Measurements from ENCODE around the gene CDK5R2. TPM values are rescaled to one million over a fixed set of nuclear protein-coding genes. Genes with fewer than 3 reads are reported as not detected.

The CDK5R2 gene
- total RNA-seq, 2 experiments from 2014 or later, result not detected

DNA sequence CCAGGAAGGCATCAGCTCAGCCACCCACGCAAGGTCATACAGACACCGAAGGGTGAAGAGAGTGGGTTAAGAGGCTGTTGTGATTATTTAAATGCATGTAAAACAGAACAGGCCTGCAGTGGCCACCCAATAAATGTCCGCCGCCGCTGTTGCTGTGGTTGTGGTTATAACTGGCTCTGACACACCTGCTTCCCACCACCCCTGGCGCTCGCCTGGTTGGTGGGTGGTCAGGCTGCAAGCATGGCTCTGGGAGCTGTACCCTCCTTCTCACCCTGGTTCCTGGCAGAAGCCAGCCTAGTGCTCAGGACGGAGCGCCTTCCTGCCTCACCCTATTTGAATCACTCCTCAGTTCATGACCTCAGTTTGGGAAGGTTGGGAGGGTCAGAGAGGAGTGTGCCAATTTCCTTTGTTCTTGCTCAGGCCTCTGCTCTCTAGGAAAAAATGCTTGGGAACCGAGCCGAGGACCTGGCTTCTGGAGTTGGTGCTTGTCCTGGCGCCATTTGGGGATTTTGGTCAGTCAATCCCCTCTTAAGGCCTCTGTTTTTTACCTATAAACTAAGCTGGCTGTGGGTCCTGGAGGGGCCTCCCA lies 39.0 kb downstream of the CDK5R2 start:
- peaks cover 16% of the 10 kb centered on the region for H3K4me1 Mint-ChIP-seq (ENCODE audit: low read depth)
- ATAC-seq (no peak), DNase-seq (no peak)
- TF ChIP-seq, protein P1, sequence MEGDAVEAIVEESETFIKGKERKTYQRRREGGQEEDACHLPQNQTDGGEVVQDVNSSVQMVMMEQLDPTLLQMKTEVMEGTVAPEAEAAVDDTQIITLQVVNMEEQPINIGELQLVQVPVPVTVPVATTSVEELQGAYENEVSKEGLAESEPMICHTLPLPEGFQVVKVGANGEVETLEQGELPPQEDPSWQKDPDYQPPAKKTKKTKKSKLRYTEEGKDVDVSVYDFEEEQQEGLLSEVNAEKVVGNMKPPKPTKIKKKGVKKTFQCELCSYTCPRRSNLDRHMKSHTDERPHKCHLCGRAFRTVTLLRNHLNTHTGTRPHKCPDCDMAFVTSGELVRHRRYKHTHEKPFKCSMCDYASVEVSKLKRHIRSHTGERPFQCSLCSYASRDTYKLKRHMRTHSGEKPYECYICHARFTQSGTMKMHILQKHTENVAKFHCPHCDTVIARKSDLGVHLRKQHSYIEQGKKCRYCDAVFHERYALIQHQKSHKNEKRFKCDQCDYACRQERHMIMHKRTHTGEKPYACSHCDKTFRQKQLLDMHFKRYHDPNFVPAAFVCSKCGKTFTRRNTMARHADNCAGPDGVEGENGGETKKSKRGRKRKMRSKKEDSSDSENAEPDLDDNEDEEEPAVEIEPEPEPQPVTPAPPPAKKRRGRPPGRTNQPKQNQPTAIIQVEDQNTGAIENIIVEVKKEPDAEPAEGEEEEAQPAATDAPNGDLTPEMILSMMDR (IDR thresholded peaks at IDR 0.05), result no peak
- peaks cover 70% of the 10 kb centered on the region for H3K27me3 Mint-ChIP-seq
- H3K36me3 Mint-ChIP-seq (ENCODE audit: low read depth), result no peaks in the 10 kb centered on the region
- intact Hi-C loops (cut with micrococcal nuclease), result no loop called here
- CTCF ChIA-PET, result interaction anchor here (0.8 to 1.9 kb wide), 4 partner anchors 11 to 60 kb away, joined by 3 to 7 read pairs (median 3); no protein-coding TSS in a partner anchor
- H3K4me3 Mint-ChIP-seq, result no peak overlapping the region
- no peaks in the 10 kb centered on the region for H3K9me3 Mint-ChIP-seq
- POLR2A ChIA-PET, result no interaction called here
- no peak overlapping the region for H3K27ac Mint-ChIP-seq

DNA sequence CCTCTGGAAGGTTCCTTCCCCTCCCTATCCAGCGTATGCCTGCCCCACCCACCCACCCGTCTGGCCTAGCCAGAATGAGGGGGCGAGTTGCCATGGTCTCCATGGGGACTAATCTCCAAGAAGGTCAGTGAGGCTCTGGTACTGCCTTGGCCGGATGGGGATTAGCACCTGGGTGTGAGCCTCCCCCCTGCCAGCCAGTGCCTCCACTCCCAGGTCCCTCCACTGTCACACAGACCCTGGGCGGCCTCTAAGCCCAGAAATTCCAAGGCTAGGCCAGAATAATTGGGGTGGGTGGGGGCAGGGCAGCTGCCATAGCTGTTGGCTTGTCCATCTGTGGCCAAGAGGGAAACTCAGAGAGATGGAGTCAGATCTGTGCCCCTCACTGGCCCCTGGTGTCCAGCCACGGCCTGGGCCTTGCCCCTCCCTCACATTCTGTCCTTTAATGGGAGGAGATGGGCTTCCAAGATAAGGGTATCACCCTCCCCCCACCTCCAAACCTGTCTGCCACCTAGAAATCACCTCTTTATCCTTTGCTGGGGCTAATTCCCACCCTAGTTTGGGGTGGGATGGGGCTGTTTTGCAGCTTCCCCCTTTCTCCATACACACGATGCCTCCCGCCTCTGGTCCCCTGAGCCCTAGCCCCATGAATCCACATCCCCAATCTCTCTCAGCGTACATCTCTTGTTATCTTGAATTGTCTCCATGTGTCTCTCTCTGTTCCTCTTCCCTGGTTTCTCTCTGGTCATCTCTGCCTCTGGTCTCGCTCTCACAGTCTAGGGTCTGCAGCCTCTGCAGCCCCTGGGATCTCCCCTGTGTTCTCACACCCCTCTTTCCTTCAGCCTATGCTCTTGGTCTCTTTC lies 39.8 kb downstream of the CDK5R2 start:
- DNase-seq (no peak), ATAC-seq (no peak)
- H3K4me1 Mint-ChIP-seq (ENCODE audit: low read depth), result peaks cover 14% of the 10 kb centered on the region
- no peak overlapping the region for H3K27ac Mint-ChIP-seq
- TF ChIP-seq, protein P1 (IDR thresholded peaks at IDR 0.05), result no peak
- no peaks in the 10 kb centered on the region for H3K9me3 Mint-ChIP-seq
- no peak overlapping the region for H3K4me3 Mint-ChIP-seq
- POLR2A ChIA-PET, result no interaction called here
- no peaks in the 10 kb centered on the region for H3K36me3 Mint-ChIP-seq (ENCODE audit: low read depth)
- peaks cover 72% of the 10 kb centered on the region for H3K27me3 Mint-ChIP-seq
- intact Hi-C loops (cut with micrococcal nuclease), result no loop called here
- CTCF ChIA-PET, result interaction anchor here (0.7 to 1.9 kb wide), 3 partner anchors 10 to 19 kb away, joined by 3 to 7 read pairs (median 3); no protein-coding TSS in a partner anchor

DNA sequence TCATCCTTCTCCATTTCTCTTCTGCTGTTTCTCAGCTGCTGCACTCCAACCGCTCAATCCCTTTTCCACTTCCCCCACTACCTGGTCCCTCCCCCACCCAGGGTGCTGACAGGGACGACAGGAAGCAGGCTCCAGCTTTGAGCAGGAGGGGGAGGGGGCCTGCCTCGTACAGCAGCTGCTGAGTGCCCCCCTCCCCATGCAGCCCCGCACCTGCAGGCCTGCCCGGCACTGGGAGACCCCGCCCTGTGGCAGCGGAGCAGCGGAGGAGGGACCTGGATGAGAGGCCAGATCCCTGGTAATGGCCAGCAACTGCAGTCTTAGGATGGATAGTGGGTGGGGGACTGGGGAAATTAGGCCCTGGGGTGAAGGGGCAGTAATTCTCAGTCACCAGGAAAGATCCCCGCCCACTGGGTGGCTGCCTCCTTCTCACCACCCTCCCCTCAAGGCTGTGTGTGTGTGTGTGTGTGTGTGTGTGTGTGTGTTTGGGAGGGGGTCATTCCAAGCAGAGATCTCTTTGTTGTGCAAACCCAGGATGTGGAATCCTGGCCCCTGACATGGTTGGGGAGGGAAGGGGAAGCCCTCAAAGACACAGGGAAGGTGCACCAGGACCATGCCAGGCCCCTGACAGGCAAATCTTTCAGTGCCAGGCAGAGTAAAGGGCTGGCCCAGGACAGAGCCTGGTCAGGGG lies 40.6 kb downstream of the CDK5R2 start:
- DNase-seq (no peak), ATAC-seq (no peak)
- intact Hi-C loops (cut with micrococcal nuclease), result no loop called here
- Mint-ChIP-seq H3K4me1 (ENCODE audit: low read depth) (peaks cover 14% of the 10 kb centered on the region), H3K27me3 (peaks cover 70% of the 10 kb centered on the region), H3K36me3 (ENCODE audit: low read depth) (no peaks in the 10 kb centered on the region), H3K9me3 (no peaks in the 10 kb centered on the region), H3K27ac (no peak overlapping the region), H3K4me3 (no peak overlapping the region)
- ChIA-PET POLR2A (no interaction called here), CTCF (interaction anchor here (0.7 to 2.1 kb wide), 3 partner anchors 10 to 20 kb away, joined by 3 to 7 read pairs (median 3); no protein-coding TSS in a partner anchor)
- TF ChIP-seq, protein P1 (IDR thresholded peaks at IDR 0.05), result no peak

DNA sequence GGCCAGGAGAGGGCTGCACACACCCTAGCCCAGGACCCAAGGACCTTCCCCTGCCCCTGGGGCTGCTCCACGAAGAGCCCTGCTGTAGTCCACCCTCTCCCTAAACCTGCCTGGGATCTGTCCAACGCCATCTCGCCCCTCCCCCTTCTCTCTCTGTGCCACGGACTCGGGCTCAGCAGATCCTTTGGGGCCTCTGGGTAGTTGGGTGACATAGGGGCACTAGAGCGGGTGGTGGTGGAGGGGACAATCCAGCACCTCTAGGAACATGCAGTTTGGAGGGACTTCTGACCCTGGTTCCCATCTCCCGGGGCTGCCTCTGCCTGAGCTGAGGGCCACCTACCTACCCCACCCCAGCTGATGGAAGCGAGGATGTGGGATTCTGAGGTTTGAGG lies 41.1 kb downstream of the CDK5R2 start:
- DNase-seq (no peak), ATAC-seq (no peak)
- TF ChIP-seq, protein P1 (IDR thresholded peaks at IDR 0.05), result no peak
- H3K9me3 Mint-ChIP-seq, result no peaks in the 10 kb centered on the region
- peaks cover 70% of the 10 kb centered on the region for H3K27me3 Mint-ChIP-seq
- intact Hi-C loops (cut with micrococcal nuclease), result no loop called here
- ChIA-PET CTCF (interaction anchor here (1.3 to 2.1 kb wide), 2 partner anchors 9 to 21 kb away, joined by 3 to 7 read pairs; no protein-coding TSS in a partner anchor), POLR2A (no interaction called here)
- H3K4me3 Mint-ChIP-seq, result no peak overlapping the region
- H3K27ac Mint-ChIP-seq, result no peak overlapping the region
- peaks cover 14% of the 10 kb centered on the region for H3K4me1 Mint-ChIP-seq (ENCODE audit: low read depth)
- no peaks in the 10 kb centered on the region for H3K36me3 Mint-ChIP-seq (ENCODE audit: low read depth)
